IMR-90 (cell line): Measurements from ENCODE around the gene CEP43. TPM values are rescaled to one million over a fixed set of nuclear protein-coding genes. Genes with fewer than 3 reads are reported as not detected.

ENCODE experiments used
- ATAC-seq: fragments of 200-7000 bp; cut with Tn5 transposase; 2 replicates; pipeline ENCODE4 v1.9.1; 2020; ENCODE audit warnings: low read depth, mild to moderate bottlenecking, moderate library complexity
- BruUV-seq: library from RNA; stranded (reverse); fragments of 400-500 nt; replicated peaks from 2 replicates; lab custom pipeline; 2021; lab: Mats Ljungman, UMichigan
- CTCF ChIA-PET: fragments of 300-600 bp; formaldehyde crosslinking; extraction: SDS; loops from one replicate; lab custom pipeline; 2021; ENCODE audit warnings: antibody characterized with exemption; lab: Yijun Ruan, JAX
- POLR2A ChIA-PET: fragments of 300-600 bp; sonication (Branson Sonifier 250); formaldehyde crosslinking; loops from one replicate; lab custom pipeline; 2022; ENCODE audit warnings: antibody characterized with exemption; ENCODE audit not compliant: unreplicated experiment; lab: Charles Lee
- DNase-seq: peaks from one replicate; pipeline ENCODE4 v3.0.0; 2013
- H2AFZ ChIP-seq: replicated peaks from 2 replicates; pipeline ENCODE3; 2013; ENCODE audit warnings: low read length, mild to moderate bottlenecking; ENCODE audit not compliant: poor library complexity
- H2AK5ac ChIP-seq: 2 replicates; pipeline ENCODE4 v1.6.1; 2013; ENCODE audit warnings: low read depth, low read length, inconsistent platforms
- H2AK9ac ChIP-seq: replicated peaks from 2 replicates; pipeline ENCODE3; 2013; ENCODE audit warnings: mild to moderate bottlenecking, low read depth, low read length, moderate library complexity; ENCODE audit not compliant: poor library complexity
- H2BK120ac ChIP-seq: 2 replicates; pipeline ENCODE4 v1.6.1; 2013; ENCODE audit warnings: low read depth, low read length, inconsistent platforms
- H2BK15ac ChIP-seq: 3 replicates; pipeline ENCODE4 v1.6.1; 2013; ENCODE audit warnings: low read depth, low read length, inconsistent platforms
- H2BK20ac ChIP-seq: 2 replicates; pipeline ENCODE4 v1.6.1; 2013; ENCODE audit warnings: low read depth, mild to moderate bottlenecking, inconsistent platforms, low read length, moderate library complexity
- H2BK5ac ChIP-seq: 2 replicates; pipeline ENCODE4 v1.6.1; 2013; ENCODE audit warnings: mild to moderate bottlenecking, low read depth, low read length, inconsistent platforms; ENCODE audit not compliant: poor library complexity, severe bottlenecking
- H3K14ac ChIP-seq: replicated peaks from 2 replicates; pipeline ENCODE4 v1.6.1; 2013; ENCODE audit warnings: low read depth, low read length, inconsistent platforms
- H3K18ac ChIP-seq: 2 replicates; pipeline ENCODE4 v1.6.1; 2013; ENCODE audit warnings: low read depth, low read length, control low read depth
- H3K23ac ChIP-seq: 2 replicates; pipeline ENCODE4 v1.6.1; 2013; ENCODE audit warnings: low read depth, low read length, inconsistent platforms
- H3K27ac ChIP-seq: 2 replicates; pipeline ENCODE4 v1.5.1; 2013; ENCODE audit warnings: mild to moderate bottlenecking, control low read depth, low read length; ENCODE audit not compliant: insufficient read depth
- H3K27me3 ChIP-seq: 2 replicates; pipeline ENCODE4 v1.6.1; 2013; ENCODE audit warnings: low read length; ENCODE audit not compliant: control insufficient read depth, insufficient read depth
- H3K36me3 ChIP-seq: 2 replicates; pipeline ENCODE4 v1.6.1; 2013; ENCODE audit warnings: low read length, mixed read lengths; ENCODE audit not compliant: control insufficient read depth, insufficient read depth
- H3K4ac ChIP-seq: 2 replicates; pipeline ENCODE4 v1.6.1; 2013; ENCODE audit warnings: low read depth, low read length, inconsistent platforms
- H3K4me1 ChIP-seq: 2 replicates; pipeline ENCODE4 v1.6.1; 2013; ENCODE audit warnings: low read length, mixed read lengths; ENCODE audit not compliant: control insufficient read depth, insufficient read depth
- H3K4me2 ChIP-seq: 2 replicates; pipeline ENCODE4 v1.6.1; 2013; ENCODE audit warnings: low read depth, mild to moderate bottlenecking, control low read depth, low read length, moderate library complexity
- H3K4me3 ChIP-seq: 2 replicates; pipeline ENCODE4 v1.5.1; 2013; ENCODE audit warnings: low read depth, mild to moderate bottlenecking, control low read depth, low read length, moderate library complexity; ENCODE audit not compliant: insufficient read depth
- H3K56ac ChIP-seq: 2 replicates; pipeline ENCODE4 v1.6.1; 2013; ENCODE audit warnings: low read length, inconsistent platforms; ENCODE audit not compliant: insufficient read depth; ENCODE audit errors: extremely low read depth
- H3K79me1 ChIP-seq, 2 experiments: 2 replicates each; pipeline ENCODE4 v1.6.1; 2013; ENCODE audit warnings: low read length in 2 of 2, inconsistent platforms in 1 of 2, low read depth in 1 of 2
- H3K9ac ChIP-seq: 2 replicates; pipeline ENCODE4 v1.6.1; 2013; ENCODE audit warnings: low read depth, low read length, control low read depth
- H3K9me1 ChIP-seq: 2 replicates; pipeline ENCODE4 v1.6.1; 2013; ENCODE audit warnings: low read length, inconsistent platforms; ENCODE audit not compliant: insufficient read depth
- H3K9me3 ChIP-seq: 2 replicates; pipeline ENCODE4 v1.6.1; 2013; ENCODE audit warnings: low read length; ENCODE audit not compliant: control insufficient read depth, insufficient read depth
- H4K20me1 ChIP-seq: 2 replicates; pipeline ENCODE4 v1.6.1; 2013; ENCODE audit warnings: low read length, inconsistent platforms; ENCODE audit not compliant: insufficient read depth
- H4K5ac ChIP-seq: 2 replicates; pipeline ENCODE4 v1.6.1; 2013; ENCODE audit warnings: mild to moderate bottlenecking, low read depth, low read length, control low read depth
- H4K8ac ChIP-seq, 2 experiments: 2 replicates each; pipeline ENCODE4 v1.6.1; 2013; ENCODE audit warnings: low read depth in 2 of 2, low read length in 2 of 2, control low read depth in 1 of 2, inconsistent platforms in 1 of 2
- H4K91ac ChIP-seq: 2 replicates; pipeline ENCODE4 v1.6.1; 2013; ENCODE audit warnings: low read depth, low read length, inconsistent platforms; ENCODE audit not compliant: insufficient read depth
- BHLHE40 ChIP-seq: fragments of 150-350 bp; IDR thresholded peaks from 2 replicates; pipeline ENCODE4 v1.6.1; 2016; ENCODE audit warnings: mild to moderate bottlenecking, low read depth, low read length
- CEBPB ChIP-seq: IDR thresholded peaks from 2 replicates; pipeline ENCODE4 v1.6.1; 2012; ENCODE audit warnings: low read depth, low read length, improper control_type of control experiment
- CHD1 ChIP-seq: IDR thresholded peaks from 2 replicates; pipeline ENCODE4 v1.6.1; 2012; ENCODE audit warnings: low read depth, low read length, improper control_type of control experiment
- CTCF ChIP-seq: conservative IDR thresholded peaks from 2 replicates; pipeline ENCODE4 v1.5.1; 2012; ENCODE audit warnings: mild to moderate bottlenecking, low read depth, low read length, improper control_type of control experiment
- FOS ChIP-seq: fragments of 150-350 bp; IDR thresholded peaks from 2 replicates; pipeline ENCODE4 v1.6.1; 2016; ENCODE audit warnings: low read depth, low read length
- MAFK ChIP-seq: IDR thresholded peaks from 2 replicates; pipeline ENCODE4 v1.6.1; 2012; ENCODE audit warnings: low read depth, low read length, improper control_type of control experiment
- MAZ ChIP-seq: IDR thresholded peaks from 2 replicates; pipeline ENCODE4 v1.6.1; 2012; ENCODE audit warnings: low read depth, mild to moderate bottlenecking, low read length, improper control_type of control experiment, moderate library complexity, borderline replicate concordance
- MXI1 ChIP-seq: IDR thresholded peaks from 2 replicates; pipeline ENCODE4 v1.6.1; 2012; ENCODE audit warnings: low read depth, mild to moderate bottlenecking, low read length, moderate library complexity, borderline replicate concordance
- NFE2L2 ChIP-seq: fragments of 150-350 bp; IDR thresholded peaks from 2 replicates; pipeline ENCODE4 v1.6.1; 2016; ENCODE audit warnings: low read depth, mild to moderate bottlenecking, low read length
- POLR2A ChIP-seq: IDR thresholded peaks from 2 replicates; pipeline ENCODE4 v1.6.1; 2012; ENCODE audit warnings: mild to moderate bottlenecking, low read depth, low read length
- RCOR1 ChIP-seq: IDR thresholded peaks from 2 replicates; pipeline ENCODE4 v1.6.1; 2012; ENCODE audit warnings: mild to moderate bottlenecking, low read length, improper control_type of control experiment; ENCODE audit not compliant: insufficient replicate concordance
- RFX5 ChIP-seq: IDR thresholded peaks from 2 replicates; pipeline ENCODE4 v1.8.0; 2012; ENCODE audit warnings: low read depth, mild to moderate bottlenecking, low read length, moderate library complexity
- SMC3 ChIP-seq: fragments of 150-350 bp; IDR thresholded peaks from 2 replicates; pipeline ENCODE4 v1.6.1; 2016; ENCODE audit warnings: low read depth, mild to moderate bottlenecking, antibody characterized with exemption, low read length, moderate library complexity
- USF2 ChIP-seq: fragments of 150-350 bp; IDR thresholded peaks from 2 replicates; pipeline ENCODE4 v1.6.1; 2017; ENCODE audit warnings: mild to moderate bottlenecking, antibody characterized with exemption, low read length, low read depth
- WGBS, 2 experiments: methylation state at CpG; one replicate each; pipeline versions ENCODE4 v1.1.5 to v1.1.7; 2013; ENCODE audit warnings: missing lambda C conversion rate in 2 of 2; ENCODE audit not compliant: insufficient read length in 1 of 2; ENCODE audit errors: extremely low coverage in 2 of 2; 5-methylcytosine and 5-hydroxymethylcytosine counted together
- dilution Hi-C: fragments of 300-500 bp; cut with HindIII; formaldehyde crosslinking; loops from one replicate; pipeline ENCODE4 v1.14.3; 2018; ENCODE audit warnings: low sequenced_read_pairs; ENCODE audit not compliant: unreplicated experiment
- in situ Hi-C: fragments of 300-500 bp; cut with MboI; formaldehyde crosslinking; loops from 3 replicates; pipeline ENCODE4 v1.14.3; 2019; ENCODE audit warnings: low sequenced_read_pairs, inconsistent platforms, mixed read lengths
- intact Hi-C: fragments of 100-400 bp; cut with micrococcal nuclease; formaldehyde crosslinking; loops from 2 replicates; pipeline ENCODE4 v1.10.0; 2022
- polyA plus RNA-seq, 3 experiments: library from polyadenylated mRNA; depleted of rRNA; stranded (reverse); fragments of >200 nt; gene quantifications; 2 replicates each; pipeline ENCODE4 v1.2.3, GENCODE V29; 2012; ENCODE audit warnings: low replicate concordance in 1 of 3
- total RNA-seq: library from RNA; depleted of rRNA; stranded (reverse); fragments of >200 nt; gene quantifications from 2 replicates; pipeline ENCODE4 v1.2.3, GENCODE V29; 2012
- TF ChIP-seq, protein P1 (sequence below): fragments of 150-350 bp; IDR thresholded peaks from 2 replicates; pipeline ENCODE4 v1.6.1; 2016; ENCODE audit warnings: low read depth, mild to moderate bottlenecking, low read length, moderate library complexity, borderline replicate concordance

CEP43 gene
- total and polyA plus RNA-seq, 2 of the 4 experiments (the other 2 are of a cell fraction) = 8.6 to 10.7 TPM

DNA sequence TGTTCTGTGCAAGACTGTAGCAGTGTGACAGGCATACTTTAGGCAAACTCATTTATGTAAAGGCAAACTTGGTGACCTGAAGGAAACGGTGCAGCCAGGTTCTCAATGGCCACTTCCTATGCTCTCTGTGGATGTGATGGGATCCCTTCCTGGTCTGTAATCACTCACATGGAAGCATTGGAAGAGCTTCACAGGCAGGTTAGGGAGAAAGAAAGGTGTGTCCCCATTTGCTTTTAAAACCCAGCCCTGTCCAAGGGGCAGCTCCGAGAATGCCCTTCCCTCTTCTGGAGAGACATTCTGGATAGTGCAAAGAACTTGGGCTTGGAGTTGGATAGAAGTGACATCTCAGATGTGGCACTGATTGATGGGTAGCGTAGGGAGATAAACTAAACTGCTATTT, 28.1 kb downstream of the CEP43 start:
- dilution Hi-C loops = no loop called here
- DNase-seq = no peak
- Histone ChIP-seq H2BK5ac (no peak overlapping the region), H2AFZ (no peak overlapping the region), H3K23ac (no peak overlapping the region), H2BK20ac (no peak overlapping the region), H3K56ac (no peak overlapping the region), H3K4me3 (no peak overlapping the region), H3K9me3 (no peaks in the 10 kb centered on the region), H3K36me3 (peaks cover 30% of the 10 kb centered on the region), H3K18ac (no peak overlapping the region), H4K8ac (no peak overlapping the region), H3K14ac (no peak overlapping the region), H3K9ac (no peak overlapping the region), H3K27ac (no peak overlapping the region), H4K5ac (no peak overlapping the region), H3K27me3 (no peaks in the 10 kb centered on the region), H3K79me1 (peaks cover 0 to 4% of the 10 kb centered on the region in 2 experiments; a peak in 1 of 4 replicates), H3K4me1 (no peaks in the 10 kb centered on the region), H2BK15ac (no peak overlapping the region), H2BK120ac (no peak overlapping the region), H3K4ac (no peak overlapping the region), H3K9me1 (no peaks in the 10 kb centered on the region), H4K91ac (no peak overlapping the region), H2AK9ac (no peak overlapping the region), H2AK5ac (no peak overlapping the region), H3K4me2 (no peak overlapping the region), H4K20me1 (no peaks in the 10 kb centered on the region)
- ChIA-PET CTCF (no interaction called here), POLR2A (no interaction called here)
- no peak for TF ChIP-seq CTCF
- no peak for TF ChIP-seq RCOR1
- TF ChIP-seq POLR2A = no peak
- no peak for TF ChIP-seq USF2
- TF ChIP-seq, protein P1, sequence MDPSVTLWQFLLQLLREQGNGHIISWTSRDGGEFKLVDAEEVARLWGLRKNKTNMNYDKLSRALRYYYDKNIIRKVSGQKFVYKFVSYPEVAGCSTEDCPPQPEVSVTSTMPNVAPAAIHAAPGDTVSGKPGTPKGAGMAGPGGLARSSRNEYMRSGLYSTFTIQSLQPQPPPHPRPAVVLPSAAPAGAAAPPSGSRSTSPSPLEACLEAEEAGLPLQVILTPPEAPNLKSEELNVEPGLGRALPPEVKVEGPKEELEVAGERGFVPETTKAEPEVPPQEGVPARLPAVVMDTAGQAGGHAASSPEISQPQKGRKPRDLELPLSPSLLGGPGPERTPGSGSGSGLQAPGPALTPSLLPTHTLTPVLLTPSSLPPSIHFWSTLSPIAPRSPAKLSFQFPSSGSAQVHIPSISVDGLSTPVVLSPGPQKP = no peak
- no peak for TF ChIP-seq BHLHE40
- no peak for TF ChIP-seq NFE2L2
- TF ChIP-seq MAZ = no peak
- TF ChIP-seq RFX5 = no peak
- TF ChIP-seq MAFK = no peak
- no peak for TF ChIP-seq SMC3
- TF ChIP-seq MXI1 = no peak
- TF ChIP-seq CEBPB = no peak
- no peak for TF ChIP-seq CHD1
- TF ChIP-seq FOS = no peak
- ATAC-seq = no peak
- BruUV-seq = no TSS peak
- in situ Hi-C loops = no loop called here
- intact Hi-C loops = no loop called here
- WGBS, 2 experiments = no CpG with 5 or more reads among the region's 3 CpGs
